Measurements from ENCODE around the gene FHIP2A.
"Not testable (repeated sequence)": the region's sequence is repeated elsewhere in the genome, so short reads cannot be mapped to it uniquely, and the experiment has no call there.

Gene FHIP2A

GRCh38 chr10:114811862-114812261 lies 9.7 kb upstream of the FHIP2A start:
- DNase-seq: no peak
- in situ Hi-C loops (cut with HindIII; ENCODE audit: low pct_ligation_motif_present, low pct_unique_long_range_greater_than_20kb, low sequenced_read_pairs): no loop called here

GRCh38 chr10:114815791-114816190 lies 5.8 kb upstream of the FHIP2A start:
- in situ Hi-C loops (cut with HindIII; ENCODE audit: low pct_ligation_motif_present, low pct_unique_long_range_greater_than_20kb, low sequenced_read_pairs): no loop called here
- DNase-seq: no peak

GRCh38 chr10:114816308-114816707 lies 5.3 kb upstream of the FHIP2A start:
- DNase-seq: no peak
- in situ Hi-C loops (cut with HindIII; ENCODE audit: low pct_ligation_motif_present, low pct_unique_long_range_greater_than_20kb, low sequenced_read_pairs): no loop called here

GRCh38 chr10:114819322-114819721 lies 2.3 kb upstream of the FHIP2A start:
- DNase-seq: no peak
- in situ Hi-C loops (cut with HindIII; ENCODE audit: low pct_ligation_motif_present, low pct_unique_long_range_greater_than_20kb, low sequenced_read_pairs): no loop called here

GRCh38 chr10:114821915-114822443 lies 399 bp downstream of the FHIP2A start:
- peak; percentile 51 for DNase-seq
- in situ Hi-C loops (cut with HindIII; ENCODE audit: low pct_ligation_motif_present, low pct_unique_long_range_greater_than_20kb, low sequenced_read_pairs): no loop called here

GRCh38 chr10:114822444-114823076 lies 980 bp downstream of the FHIP2A start:
- in situ Hi-C loops (cut with HindIII; ENCODE audit: low pct_ligation_motif_present, low pct_unique_long_range_greater_than_20kb, low sequenced_read_pairs): no loop called here
- peak; percentile 40 for DNase-seq

- in situ Hi-C loops (cut with HindIII; ENCODE audit: low pct_ligation_motif_present, low pct_unique_long_range_greater_than_20kb, low sequenced_read_pairs): no loop called here
- DNase-seq: peak; percentile 11
Measured at GRCh38 chr10:114823077-114823463, 1.5 kb downstream of the FHIP2A start.

- no peak for DNase-seq
- in situ Hi-C loops (cut with HindIII; ENCODE audit: low pct_ligation_motif_present, low pct_unique_long_range_greater_than_20kb, low sequenced_read_pairs): no loop called here
Measured at GRCh38 chr10:114824391-114824790, 2.8 kb downstream of the FHIP2A start.

GRCh38 chr10:114825513-114826253 lies 4.1 kb downstream of the FHIP2A start:
- in situ Hi-C loops (cut with HindIII; ENCODE audit: low pct_ligation_motif_present, low pct_unique_long_range_greater_than_20kb, low sequenced_read_pairs): no loop called here
- no peak for DNase-seq

GRCh38 chr10:114829160-114829909 lies 7.8 kb downstream of the FHIP2A start:
- in situ Hi-C loops (cut with HindIII; ENCODE audit: low pct_ligation_motif_present, low pct_unique_long_range_greater_than_20kb, low sequenced_read_pairs): no loop called here
- no peak for DNase-seq

- in situ Hi-C loops (cut with HindIII; ENCODE audit: low pct_ligation_motif_present, low pct_unique_long_range_greater_than_20kb, low sequenced_read_pairs): no loop called here
- DNase-seq: no peak
Measured at GRCh38 chr10:114831186-114831867, 9.7 kb downstream of the FHIP2A start.

- in situ Hi-C loops (cut with HindIII; ENCODE audit: low pct_ligation_motif_present, low pct_unique_long_range_greater_than_20kb, low sequenced_read_pairs): no loop called here
- DNase-seq: no peak
Measured at GRCh38 chr10:114837690-114838089, 16.1 kb downstream of the FHIP2A start.

- in situ Hi-C loops (cut with HindIII; ENCODE audit: low pct_ligation_motif_present, low pct_unique_long_range_greater_than_20kb, low sequenced_read_pairs): no loop called here
- DNase-seq: no peak
Measured at GRCh38 chr10:114839901-114840300, 18.3 kb downstream of the FHIP2A start.

GRCh38 chr10:114845978-114846693 lies 24.6 kb downstream of the FHIP2A start:
- no peak for DNase-seq
- in situ Hi-C loops (cut with HindIII; ENCODE audit: low pct_ligation_motif_present, low pct_unique_long_range_greater_than_20kb, low sequenced_read_pairs): no loop called here

GRCh38 chr10:114847517-114847916 lies 25.9 kb downstream of the FHIP2A start:
- DNase-seq; in situ Hi-C loops (cut with HindIII; ENCODE audit: low pct_ligation_motif_present, low pct_unique_long_range_greater_than_20kb, low sequenced_read_pairs): not testable (repeated sequence)

GRCh38 chr10:114849674-114850073 lies 28.1 kb downstream of the FHIP2A start:
- in situ Hi-C loops (cut with HindIII; ENCODE audit: low pct_ligation_motif_present, low pct_unique_long_range_greater_than_20kb, low sequenced_read_pairs): no loop called here
- no peak for DNase-seq

GRCh38 chr10:114850126-114850525 lies 28.5 kb downstream of the FHIP2A start:
- in situ Hi-C loops (cut with HindIII; ENCODE audit: low pct_ligation_motif_present, low pct_unique_long_range_greater_than_20kb, low sequenced_read_pairs): no loop called here
- DNase-seq: no peak

GRCh38 chr10:114851336-114851735 lies 29.8 kb downstream of the FHIP2A start:
- DNase-seq: no peak
- in situ Hi-C loops (cut with HindIII; ENCODE audit: low pct_ligation_motif_present, low pct_unique_long_range_greater_than_20kb, low sequenced_read_pairs): no loop called here

Measured in ACHN (cell line).